ENCODE results near the gene CFAP20DC.

DNA sequence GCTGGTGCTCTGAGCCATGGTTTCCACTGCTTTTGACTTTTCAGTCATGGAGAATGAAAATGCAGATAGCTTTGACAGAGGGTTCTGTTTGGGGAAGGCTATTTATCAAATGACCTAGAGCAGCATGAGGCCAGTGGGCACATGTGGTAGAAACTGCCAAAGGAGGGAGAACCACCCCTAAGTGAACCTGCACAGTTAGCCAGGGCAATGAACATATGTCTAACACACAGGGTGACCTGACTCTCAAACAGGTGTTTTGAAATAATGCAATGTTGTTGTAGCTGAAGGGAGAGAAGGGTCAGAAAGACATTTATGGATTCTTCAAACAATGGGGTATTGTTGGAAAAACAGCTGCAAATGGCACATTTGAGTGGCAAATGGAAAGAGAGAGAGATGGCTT is 208.9 kb downstream of the CFAP20DC start:
- TF ChIP-seq, protein P1, sequence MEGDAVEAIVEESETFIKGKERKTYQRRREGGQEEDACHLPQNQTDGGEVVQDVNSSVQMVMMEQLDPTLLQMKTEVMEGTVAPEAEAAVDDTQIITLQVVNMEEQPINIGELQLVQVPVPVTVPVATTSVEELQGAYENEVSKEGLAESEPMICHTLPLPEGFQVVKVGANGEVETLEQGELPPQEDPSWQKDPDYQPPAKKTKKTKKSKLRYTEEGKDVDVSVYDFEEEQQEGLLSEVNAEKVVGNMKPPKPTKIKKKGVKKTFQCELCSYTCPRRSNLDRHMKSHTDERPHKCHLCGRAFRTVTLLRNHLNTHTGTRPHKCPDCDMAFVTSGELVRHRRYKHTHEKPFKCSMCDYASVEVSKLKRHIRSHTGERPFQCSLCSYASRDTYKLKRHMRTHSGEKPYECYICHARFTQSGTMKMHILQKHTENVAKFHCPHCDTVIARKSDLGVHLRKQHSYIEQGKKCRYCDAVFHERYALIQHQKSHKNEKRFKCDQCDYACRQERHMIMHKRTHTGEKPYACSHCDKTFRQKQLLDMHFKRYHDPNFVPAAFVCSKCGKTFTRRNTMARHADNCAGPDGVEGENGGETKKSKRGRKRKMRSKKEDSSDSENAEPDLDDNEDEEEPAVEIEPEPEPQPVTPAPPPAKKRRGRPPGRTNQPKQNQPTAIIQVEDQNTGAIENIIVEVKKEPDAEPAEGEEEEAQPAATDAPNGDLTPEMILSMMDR (IDR thresholded peaks at IDR 0.05; ENCODE audit: low read length), result no peak
- TF ChIP-seq EZH2phosphoT487 (IDR thresholded peaks at IDR 0.05; ENCODE audit: low read length), result no peak
